ENCODE measurements around the gene CNFN. TPM values are rescaled to one million over a fixed set of nuclear protein-coding genes. Genes with fewer than 3 reads are reported as not detected.

Gene CNFN
- total RNA-seq, 1 experiment from 2014 or later: 0.89 TPM

- BruUV-seq (replicated peaks): no TSS peak
- Mint-ChIP-seq H3K27me3 (ENCODE audit: insufficient read depth, unreplicated experiment) (no peaks in the 10 kb centered on the region), H3K9me3 (ENCODE audit: unreplicated experiment) (peaks cover 10% of the 10 kb centered on the region), H3K4me3 (ENCODE audit: unreplicated experiment) (no peak overlapping the region), H3K4me1 (ENCODE audit: insufficient read depth, unreplicated experiment) (no peaks in the 10 kb centered on the region), H3K36me3 (ENCODE audit: insufficient read depth, unreplicated experiment) (peaks cover 31% of the 10 kb centered on the region), H3K27ac (ENCODE audit: low read depth, unreplicated experiment) (no peak overlapping the region)
- DNase-seq (ENCODE audit: unreplicated experiment): no peak
- ChIA-PET CTCF (no interaction called here), POLR2A (no interaction called here)
- intact Hi-C loops (cut with micrococcal nuclease): no loop called here
- TF ChIP-seq CTCF (IDR thresholded peaks at IDR 0.05; ENCODE audit: unreplicated experiment): no peak
Observed at GRCh38 chr19:42363614-42364346, 26.3 kb downstream of the CNFN start.

- Mint-ChIP-seq H3K4me1 (ENCODE audit: insufficient read depth, unreplicated experiment) (no peaks in the 10 kb centered on the region), H3K36me3 (ENCODE audit: insufficient read depth, unreplicated experiment) (peaks cover 31% of the 10 kb centered on the region), H3K4me3 (ENCODE audit: unreplicated experiment) (no peak overlapping the region), H3K27ac (ENCODE audit: low read depth, unreplicated experiment) (no peak overlapping the region), H3K9me3 (ENCODE audit: unreplicated experiment) (peaks cover 10% of the 10 kb centered on the region), H3K27me3 (ENCODE audit: insufficient read depth, unreplicated experiment) (no peaks in the 10 kb centered on the region)
- POLR2A ChIA-PET: no interaction called here
- DNase-seq (ENCODE audit: unreplicated experiment): no peak
- no TSS peak for BruUV-seq (replicated peaks)
- CTCF ChIA-PET: no interaction called here
- intact Hi-C loops (cut with micrococcal nuclease): no loop called here
- TF ChIP-seq CTCF (IDR thresholded peaks at IDR 0.05; ENCODE audit: unreplicated experiment): no peak
Observed at GRCh38 chr19:42362891-42363440, 27.1 kb downstream of the CNFN start.

GRCh38 chr19:42362342-42362741, 27.8 kb downstream of the CNFN start:
- H3K4me1 Mint-ChIP-seq (ENCODE audit: insufficient read depth, unreplicated experiment): no peaks in the 10 kb centered on the region
- TF ChIP-seq CTCF (IDR thresholded peaks at IDR 0.05; ENCODE audit: unreplicated experiment): no peak

GRCh38 chr19:42361545-42361910, 28.6 kb downstream of the CNFN start:
- Mint-ChIP-seq H3K27me3 (ENCODE audit: insufficient read depth, unreplicated experiment) (no peaks in the 10 kb centered on the region), H3K27ac (ENCODE audit: low read depth, unreplicated experiment) (no peak overlapping the region), H3K4me3 (ENCODE audit: unreplicated experiment) (no peak overlapping the region), H3K9me3 (ENCODE audit: unreplicated experiment) (peaks cover 10% of the 10 kb centered on the region), H3K4me1 (ENCODE audit: insufficient read depth, unreplicated experiment) (no peaks in the 10 kb centered on the region), H3K36me3 (ENCODE audit: insufficient read depth, unreplicated experiment) (peaks cover 31% of the 10 kb centered on the region)
- CTCF ChIA-PET: interaction anchor here (0.6 kb wide), 1 partner anchor 81 kb away, joined by 3 read pairs; no protein-coding TSS in a partner anchor
- no peak for DNase-seq (ENCODE audit: unreplicated experiment)
- BruUV-seq (replicated peaks): no TSS peak
- no peak for TF ChIP-seq CTCF (IDR thresholded peaks at IDR 0.05; ENCODE audit: unreplicated experiment)
- intact Hi-C loops (cut with micrococcal nuclease): no loop called here
- POLR2A ChIA-PET: no interaction called here

More at GRCh38 chr19:42362342-42362741, 27.8 kb downstream of the CNFN start:
- CTCF ChIA-PET: interaction anchor here (0.6 kb wide), 1 partner anchor 82 kb away, joined by 3 read pairs; no protein-coding TSS in a partner anchor
- no peak overlapping the region for H3K27ac Mint-ChIP-seq (ENCODE audit: low read depth, unreplicated experiment)
- DNase-seq (ENCODE audit: unreplicated experiment): no peak
- no peak overlapping the region for H3K4me3 Mint-ChIP-seq (ENCODE audit: unreplicated experiment)
- H3K9me3 Mint-ChIP-seq (ENCODE audit: unreplicated experiment): peaks cover 10% of the 10 kb centered on the region
- H3K27me3 Mint-ChIP-seq (ENCODE audit: insufficient read depth, unreplicated experiment): no peaks in the 10 kb centered on the region
- intact Hi-C loops (cut with micrococcal nuclease): no loop called here
- POLR2A ChIA-PET: no interaction called here
- no TSS peak for BruUV-seq (replicated peaks)
- H3K36me3 Mint-ChIP-seq (ENCODE audit: insufficient read depth, unreplicated experiment): peaks cover 31% of the 10 kb centered on the region

Data from MCF 10A (cell line).